A673 (cell line): ENCODE results near the gene FIBP. TPM values are rescaled to one million over a fixed set of nuclear protein-coding genes. Genes with fewer than 3 reads are reported as not detected.

Experiments
- BruUV-seq: library from RNA; stranded (reverse); fragments of 400-500 nt; replicated peaks from 2 replicates; lab custom pipeline; 2021; lab: Mats Ljungman, UMichigan
- CTCF ChIA-PET: fragments of 300-600 bp; sonication (Branson Sonifier 250); formaldehyde crosslinking; loops from one replicate; lab custom pipeline; 2022; ENCODE audit warnings: antibody characterized with exemption; lab: Charles Lee
- POLR2A ChIA-PET: fragments of 300-600 bp; sonication (Branson Sonifier 250); formaldehyde crosslinking; loops from one replicate; lab custom pipeline; 2022; ENCODE audit warnings: antibody characterized with exemption; ENCODE audit not compliant: low non-redundant PET; lab: Charles Lee
- DNase-seq: peaks from one replicate; pipeline ENCODE4 v3.0.0-alpha.2; 2015; ENCODE audit warnings: low spot score
- H3K27ac ChIP-seq: fragments of 200-600 bp; sonication (generic); 2 replicates; pipeline ENCODE4 v1.5.1; 2016; ENCODE audit warnings: mixed run types, low read depth, mild to moderate bottlenecking, mixed read lengths, antibody characterized with exemption, low read length; ENCODE audit not compliant: poor library complexity, severe bottlenecking
- H3K27me3 ChIP-seq: fragments of 200-600 bp; sonication (generic); replicated peaks from 2 replicates; pipeline ENCODE4 v1.6.1; 2017; ENCODE audit warnings: mixed run types, low read depth, mild to moderate bottlenecking, mixed read lengths, antibody characterized with exemption, low read length; ENCODE audit not compliant: insufficient read depth, poor library complexity
- H3K36me3 ChIP-seq: fragments of 200-600 bp; sonication (generic); 2 replicates; pipeline ENCODE4 v1.6.1; 2016; ENCODE audit warnings: mixed run types, mild to moderate bottlenecking, mixed read lengths, antibody characterized with exemption, low read length; ENCODE audit not compliant: insufficient read depth, poor library complexity, severe bottlenecking
- H3K4me1 ChIP-seq: fragments of 200-600 bp; sonication (generic); 2 replicates; pipeline ENCODE4 v1.6.1; 2017; ENCODE audit warnings: mixed run types, mild to moderate bottlenecking, mixed read lengths, antibody characterized with exemption, low read length; ENCODE audit not compliant: insufficient read depth, poor library complexity, severe bottlenecking
- H3K4me3 ChIP-seq: fragments of 200-600 bp; sonication (generic); 2 replicates; pipeline ENCODE4 v1.5.1; 2016; ENCODE audit warnings: low read depth, mixed run types, mild to moderate bottlenecking, mixed read lengths, low read length; ENCODE audit not compliant: poor library complexity, severe bottlenecking
- H3K9me3 ChIP-seq: fragments of 200-600 bp; sonication (generic); 2 replicates; pipeline ENCODE4 v1.6.1; 2016; ENCODE audit warnings: mixed run types, low read depth, mild to moderate bottlenecking, mixed read lengths, antibody characterized with exemption, low read length; ENCODE audit not compliant: poor library complexity, severe bottlenecking
- CTCF ChIP-seq: fragments of 300-800, 200-600 bp; sonication (generic); conservative IDR thresholded peaks from 2 replicates; pipeline ENCODE4 v1.5.1; 2017; ENCODE audit warnings: low read depth, mild to moderate bottlenecking, antibody characterized with exemption, low read length, moderate library complexity, mixed read lengths
- EZH2 ChIP-seq: fragments of 200-600 bp; sonication (generic); IDR thresholded peaks from 2 replicates; pipeline ENCODE4 v1.6.1; 2017; ENCODE audit warnings: borderline replicate concordance, low read depth, mild to moderate bottlenecking, mixed read lengths, antibody characterized with exemption, low read length; ENCODE audit not compliant: poor library complexity, severe bottlenecking
- intact Hi-C: fragments of 100-400 bp; cut with micrococcal nuclease; formaldehyde crosslinking; loops from one replicate; pipeline ENCODE4 v1.10.0; 2022; ENCODE audit not compliant: unreplicated experiment
- total RNA-seq: library from RNA; stranded (reverse); gene quantifications from 2 replicates; pipeline ENCODE4 v1.2.3, GENCODE V29; 2021

FIBP gene
- total RNA-seq, 1 experiment from 2014 or later: 98.5 TPM

DNA sequence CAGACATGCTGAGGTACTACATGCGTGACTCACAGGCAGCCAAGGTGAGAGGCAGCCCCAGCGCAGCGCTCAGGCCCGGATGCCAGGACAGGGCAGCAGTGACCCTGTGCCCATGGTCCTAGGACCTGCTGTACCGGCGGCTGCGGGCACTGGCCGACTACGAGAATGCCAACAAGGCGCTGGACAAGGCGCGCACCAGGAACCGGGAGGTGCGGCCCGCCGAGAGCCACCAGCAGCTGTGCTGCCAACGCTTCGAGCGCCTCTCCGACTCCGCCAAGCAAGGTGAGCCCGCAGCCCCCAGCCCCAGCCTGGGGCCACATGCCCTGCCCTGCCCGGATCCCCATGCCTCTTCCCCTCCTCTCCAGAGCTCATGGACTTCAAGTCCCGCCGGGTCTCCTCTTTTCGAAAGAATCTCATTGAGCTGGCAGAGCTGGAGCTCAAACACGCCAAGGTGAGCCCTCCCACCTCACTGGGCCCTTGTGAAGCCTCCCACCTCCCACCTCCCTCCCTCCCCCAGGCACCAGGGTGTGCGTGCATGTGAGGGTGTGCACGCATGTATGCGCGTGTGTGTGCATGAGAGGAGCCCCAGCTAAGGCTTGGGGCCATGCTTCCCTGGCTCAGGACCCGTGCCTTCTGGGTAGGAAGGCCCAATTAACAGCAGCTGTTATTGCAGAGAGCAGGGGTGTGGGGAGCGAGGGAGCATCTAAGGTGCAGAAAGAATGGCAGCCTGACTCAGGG, 35.6 kb downstream of the FIBP start:
- CTCF ChIA-PET: no interaction called here
- Histone ChIP-seq H3K4me1 (peaks cover 8% of the 10 kb centered on the region), H3K36me3 (peaks cover 57% of the 10 kb centered on the region), H3K4me3 (no peak overlapping the region), H3K27me3 (no peaks in the 10 kb centered on the region), H3K9me3 (no peaks in the 10 kb centered on the region), H3K27ac (no peak overlapping the region)
- intact Hi-C loops: no loop called here
- POLR2A ChIA-PET: no interaction called here
- peak; percentile 9 for DNase-seq
- BruUV-seq: no TSS peak
- no peak for TF ChIP-seq CTCF

- H3K36me3 ChIP-seq: peaks cover 57% of the 10 kb centered on the region
- no peak for TF ChIP-seq EZH2
- TF ChIP-seq CTCF: no peak
- H3K4me3 ChIP-seq: no peak overlapping the region
- no peaks in the 10 kb centered on the region for H3K9me3 ChIP-seq
- ChIA-PET POLR2A (no interaction called here), CTCF (interaction anchor here (0.5 to 1.0 kb wide), 2 partner anchors 8 to 30 kb away, joined by 6 to 7 read pairs; no protein-coding TSS in a partner anchor)
- DNase-seq: no peak
- H3K27me3 ChIP-seq: no peaks in the 10 kb centered on the region
- no peak overlapping the region for H3K27ac ChIP-seq
- intact Hi-C loops: no loop called here
- no TSS peak for BruUV-seq
- H3K4me1 ChIP-seq: peaks cover 8% of the 10 kb centered on the region
These were observed 36.3 kb downstream of the FIBP start for GRCh38 chr11:65851811-65852507.

DNA sequence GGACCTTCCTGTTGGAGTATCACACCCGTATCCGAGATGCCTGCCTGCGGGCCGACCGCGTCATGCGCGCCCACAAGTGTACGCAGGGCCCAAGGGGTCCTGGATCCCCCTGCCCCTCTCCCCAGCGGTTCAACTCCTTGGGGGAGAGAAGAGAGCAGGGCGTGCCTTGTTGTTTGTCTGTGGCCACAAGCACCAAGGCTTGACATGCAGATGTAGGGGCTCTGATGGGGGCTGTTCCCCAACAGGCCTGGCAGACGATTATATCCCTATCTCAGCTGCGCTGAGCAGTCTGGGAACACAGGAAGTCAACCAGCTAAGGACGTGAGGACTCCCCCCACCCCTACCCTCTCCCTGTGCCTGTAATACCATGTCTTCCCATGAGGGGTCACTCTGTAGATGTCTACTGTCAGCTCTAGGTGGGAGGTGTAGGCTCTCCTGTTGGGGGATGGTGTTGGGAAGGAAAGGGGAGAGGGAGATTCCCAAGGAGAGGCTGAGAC, 37.1 kb downstream of the FIBP start:
- BruUV-seq: no TSS peak
- intact Hi-C loops: no loop called here
- ChIA-PET POLR2A (no interaction called here), CTCF (interaction anchor here (1.0 to 1.2 kb wide), 2 partner anchors 9 to 37 kb away, joined by 5 to 6 read pairs; partner anchors contain the start of gene FIBP)
- peaks cover 50% of the 10 kb centered on the region for H3K36me3 ChIP-seq
- H3K27ac ChIP-seq: no peak overlapping the region
- H3K4me3 ChIP-seq: no peak overlapping the region
- no peaks in the 10 kb centered on the region for H3K27me3 ChIP-seq
- DNase-seq: peak; percentile 62
- H3K9me3 ChIP-seq: no peaks in the 10 kb centered on the region
- peak; percentile 65 for TF ChIP-seq CTCF
- TF ChIP-seq EZH2: no peak
- peaks cover 2% of the 10 kb centered on the region for H3K4me1 ChIP-seq
